ENCODE measurements around the gene RABGAP1. TPM values are rescaled to one million over a fixed set of nuclear protein-coding genes. Genes with fewer than 3 reads are reported as not detected.

RABGAP1 gene
- total RNA-seq, 1 donor = 50.9 TPM

GRCh38 chr9:123107639-123108285, 166.9 kb downstream of the RABGAP1 start:
- DNase-seq (ENCODE audit: low read depth in 2 of 3, low spot score in 2 of 3) = no peak

GRCh38 chr9:123108976-123109375, 168.2 kb downstream of the RABGAP1 start:
- DNase-seq (ENCODE audit: low read depth in 2 of 3, low spot score in 2 of 3) = no peak

- no peak for DNase-seq (ENCODE audit: low read depth in 2 of 3, low spot score in 2 of 3)
These were observed 168.9 kb downstream of the RABGAP1 start for GRCh38 chr9:123109540-123110279.

GRCh38 chr9:123111427-123112014, 170.7 kb downstream of the RABGAP1 start:
- DNase-seq (ENCODE audit: low read depth in 2 of 3, low spot score in 2 of 3) = no peak

GRCh38 chr9:123112015-123112975, 171.5 kb downstream of the RABGAP1 start:
- DNase-seq (ENCODE audit: low read depth in 2 of 3, low spot score in 2 of 3) = peak in 2 of 3 donors; percentile 40 to 57

GRCh38 chr9:123113185-123113584, 172.4 kb downstream of the RABGAP1 start:
- no peak for DNase-seq (ENCODE audit: low read depth in 2 of 3, low spot score in 2 of 3)

GRCh38 chr9:123115146-123115913, 174.5 kb downstream of the RABGAP1 start:
- no peak for DNase-seq (ENCODE audit: low read depth in 2 of 3, low spot score in 2 of 3)

GRCh38 chr9:123116036-123116435, 175.2 kb downstream of the RABGAP1 start:
- DNase-seq (ENCODE audit: low read depth in 2 of 3, low spot score in 2 of 3) = no peak

GRCh38 chr9:123119566-123119965, 178.7 kb downstream of the RABGAP1 start:
- no peak for DNase-seq (ENCODE audit: low read depth in 2 of 3, low spot score in 2 of 3)

- no peak for DNase-seq (ENCODE audit: low read depth in 2 of 3, low spot score in 2 of 3)
These were observed 179.3 kb downstream of the RABGAP1 start for GRCh38 chr9:123120131-123120530.

- no peak for DNase-seq (ENCODE audit: low read depth in 2 of 3, low spot score in 2 of 3)
These were observed 180.1 kb downstream of the RABGAP1 start for GRCh38 chr9:123120953-123121352.

GRCh38 chr9:123121457-123121856, 180.6 kb downstream of the RABGAP1 start:
- DNase-seq (ENCODE audit: low read depth in 2 of 3, low spot score in 2 of 3) = no peak

GRCh38 chr9:123127512-123128075, 186.8 kb downstream of the RABGAP1 start:
- DNase-seq (ENCODE audit: low read depth in 2 of 3, low spot score in 2 of 3) = no peak

- no peak for DNase-seq (ENCODE audit: low read depth in 2 of 3, low spot score in 2 of 3)
These were observed 187.8 kb downstream of the RABGAP1 start for GRCh38 chr9:123128591-123128990.

GRCh38 chr9:123129423-123129822, 188.6 kb downstream of the RABGAP1 start:
- no peak for DNase-seq (ENCODE audit: low read depth in 2 of 3, low spot score in 2 of 3)

GRCh38 chr9:123131258-123131657, 190.4 kb downstream of the RABGAP1 start:
- DNase-seq (ENCODE audit: low read depth in 2 of 3, low spot score in 2 of 3) = no peak

GRCh38 chr9:123131993-123132392, 191.2 kb downstream of the RABGAP1 start:
- DNase-seq (ENCODE audit: low read depth in 2 of 3, low spot score in 2 of 3) = no peak

- no peak for DNase-seq (ENCODE audit: low read depth in 2 of 3, low spot score in 2 of 3)
These were observed 191.9 kb downstream of the RABGAP1 start for GRCh38 chr9:123132696-123133095.

GRCh38 chr9:123135430-123135829, 194.6 kb downstream of the RABGAP1 start:
- no peak for DNase-seq (ENCODE audit: low read depth in 2 of 3, low spot score in 2 of 3)

GRCh38 chr9:123138163-123138562, 197.3 kb downstream of the RABGAP1 start:
- DNase-seq (ENCODE audit: low read depth in 2 of 3, low spot score in 2 of 3) = no peak

All from hematopoietic multipotent progenitor cell (in vitro differentiated cells).